GDM1 (cell line): ENCODE results near the gene HEXB.
A peak's percentile ranks its signal among the peaks of the same experiment; 100 is the strongest.

Experiments
- DNase-seq: peaks from one replicate; lab custom pipeline; 2025; lab: John Stamatoyannopoulos, UW

The HEXB gene

GRCh38 chr5:74684900-74685851 is at the start of gene HEXB:
TSS of gene HEXB (plus strand) at chr5:74685233. CDS start at chr5:74685261, 28 bp downstream.
- peak; percentile 68 for DNase-seq

- no peak for DNase-seq
Measured at GRCh38 chr5:74636149-74636548, 48.9 kb upstream of the HEXB start.

- DNase-seq, result no peak
Measured at GRCh38 chr5:74636552-74636951, 48.5 kb upstream of the HEXB start.

GRCh38 chr5:74638544-74638969 is 46.5 kb upstream of the HEXB start:
- no peak for DNase-seq

- DNase-seq, result no peak
Measured at GRCh38 chr5:74638970-74639806, 45.8 kb upstream of the HEXB start.

- peak; percentile 9 for DNase-seq
Measured at GRCh38 chr5:74639807-74640449, 45.1 kb upstream of the HEXB start.

- peak; percentile 82 for DNase-seq
Measured at GRCh38 chr5:74640450-74640953, 44.5 kb upstream of the HEXB start, which contains the start of gene ENC1. TSS of gene ENC1 (minus strand) at chr5:74640728. CDS start at chr5:74636485, 4,243 bp downstream.

GRCh38 chr5:74640954-74641734 is 43.9 kb upstream of the HEXB start:
- DNase-seq, result peak; percentile 23

- DNase-seq, result peak; percentile 28
Measured at GRCh38 chr5:74641735-74642542, 43.1 kb upstream of the HEXB start.

- DNase-seq, result no peak
Measured at GRCh38 chr5:74642543-74642863, 42.5 kb upstream of the HEXB start.

GRCh38 chr5:74643111-74643562 is 41.9 kb upstream of the HEXB start:
- DNase-seq, result no peak

GRCh38 chr5:74647096-74647495 is 37.9 kb upstream of the HEXB start:
- no peak for DNase-seq

- DNase-seq, result peak; percentile 58
Measured at GRCh38 chr5:74648835-74649293, 36.2 kb upstream of the HEXB start.

GRCh38 chr5:74649421-74649973 is 35.5 kb upstream of the HEXB start:
- DNase-seq, result no peak

- no peak for DNase-seq
Measured at GRCh38 chr5:74651710-74652109, 33.3 kb upstream of the HEXB start.

- DNase-seq, result no peak
Measured at GRCh38 chr5:74652576-74652975, 32.5 kb upstream of the HEXB start.

- no peak for DNase-seq
Measured at GRCh38 chr5:74653991-74654390, 31.0 kb upstream of the HEXB start.

- DNase-seq, result no peak
Measured at GRCh38 chr5:74655206-74655605, 29.8 kb upstream of the HEXB start.

- DNase-seq, result no peak
Measured at GRCh38 chr5:74655716-74656115, 29.3 kb upstream of the HEXB start.

GRCh38 chr5:74657165-74657564 is 27.9 kb upstream of the HEXB start:
- no peak for DNase-seq
